CMK (cell line): ENCODE data around the gene DAB2IP.

Experiments used
- DNase-seq: peaks from one replicate; pipeline ENCODE4 v3.0.0-alpha.2; 2010; ENCODE audit warnings: low read depth

Gene DAB2IP

DNA sequence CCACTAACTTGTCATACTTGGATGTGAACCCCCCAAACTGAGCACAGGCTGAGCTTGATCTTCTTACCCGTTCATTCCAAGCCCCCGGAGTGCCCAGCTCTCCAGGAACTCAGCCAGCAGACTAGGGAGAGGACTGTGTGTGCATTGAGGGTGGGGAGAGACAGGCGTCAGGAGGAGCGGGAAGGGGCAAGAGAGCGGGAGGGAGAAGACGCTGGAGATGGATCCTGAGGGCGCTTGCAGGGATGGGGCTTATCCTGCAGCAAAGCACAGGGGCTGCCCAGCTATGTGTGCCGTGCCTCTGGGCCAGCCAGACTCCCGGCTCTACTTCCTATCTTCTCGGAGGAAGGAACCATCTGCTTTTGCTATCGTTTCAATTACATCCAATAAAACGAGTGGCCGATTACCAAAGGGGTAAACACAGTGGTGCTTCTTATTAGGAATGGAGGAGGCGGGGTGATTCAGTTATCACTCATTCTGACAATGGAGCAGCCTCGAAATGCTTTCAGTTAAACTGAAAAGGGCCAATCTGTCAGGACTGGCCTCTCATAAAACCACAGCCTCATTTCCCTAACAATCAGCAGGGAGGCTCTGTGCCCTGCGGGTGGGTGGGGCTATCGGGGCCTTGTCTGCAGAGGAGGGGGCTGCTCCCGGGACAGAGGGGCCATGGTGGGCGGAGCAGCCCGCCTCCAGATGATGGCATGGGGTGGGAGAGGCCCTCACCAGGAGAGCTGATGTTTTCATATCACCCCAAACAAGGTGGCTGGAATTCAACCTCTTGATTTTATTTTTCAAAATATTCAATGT is 168.2 kb downstream of the DAB2IP start:
- peak; percentile 31 for DNase-seq

DNA sequence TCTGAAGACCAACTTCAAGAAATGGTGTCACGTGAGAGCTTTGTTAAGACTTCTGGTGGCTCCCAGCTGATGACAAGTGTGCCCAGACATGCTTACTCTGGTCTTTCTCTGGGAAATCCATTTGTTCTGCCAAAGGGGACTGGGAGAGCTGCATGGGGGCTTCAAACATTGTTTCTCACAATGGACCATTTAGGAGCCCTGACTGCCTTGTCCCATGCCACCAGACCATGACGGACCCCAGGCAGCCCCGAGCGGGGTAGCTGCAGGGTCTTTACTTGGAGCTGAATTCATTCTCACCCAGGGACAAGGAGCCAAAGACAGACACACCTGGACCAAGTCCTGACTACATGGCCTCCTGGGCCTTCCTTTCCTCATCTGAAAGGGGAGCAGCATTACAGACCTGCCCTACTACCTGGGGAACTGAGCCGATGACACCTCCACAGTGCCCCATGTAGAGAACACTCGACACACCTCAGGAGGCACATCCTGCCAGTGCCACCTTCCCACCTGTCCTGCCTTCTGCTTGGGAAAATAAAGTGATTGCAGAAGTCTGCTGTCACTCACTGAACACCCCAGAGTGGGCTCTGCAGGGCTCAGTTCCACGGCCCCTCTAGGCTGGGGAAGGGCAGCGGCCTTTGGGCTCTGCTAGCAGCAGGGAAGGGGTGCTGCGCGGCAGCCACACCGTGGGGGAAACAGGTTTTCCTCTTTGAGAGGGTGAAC is 169.0 kb downstream of the DAB2IP start:
- DNase-seq: no peak

GRCh38 chr9:121821326-121821725 is 169.9 kb downstream of the DAB2IP start:
- no peak for DNase-seq

- no peak for DNase-seq
These were observed 171.0 kb downstream of the DAB2IP start for GRCh38 chr9:121822093-121823085.

- no peak for DNase-seq
These were observed 172.2 kb downstream of the DAB2IP start for GRCh38 chr9:121823451-121824169.

DNA sequence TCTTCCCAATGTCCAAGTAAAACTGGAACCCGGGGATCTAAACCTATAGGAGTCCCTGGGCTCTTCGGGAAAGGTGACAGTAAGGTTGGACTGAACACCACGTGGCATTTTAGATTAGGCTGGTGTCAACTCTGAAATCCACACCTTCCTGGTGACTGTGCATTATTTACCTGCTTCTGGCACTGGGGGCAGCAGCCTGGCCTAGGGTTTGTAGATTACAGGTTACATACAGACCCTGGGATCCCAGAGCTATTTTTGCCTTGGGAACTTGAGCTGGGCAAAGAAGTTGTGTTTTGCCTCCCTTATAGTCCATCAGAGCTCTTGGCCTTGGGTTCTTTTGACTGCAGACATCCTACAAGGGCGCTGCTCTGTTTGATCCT is 173.2 kb downstream of the DAB2IP start:
- DNase-seq: no peak

DNA sequence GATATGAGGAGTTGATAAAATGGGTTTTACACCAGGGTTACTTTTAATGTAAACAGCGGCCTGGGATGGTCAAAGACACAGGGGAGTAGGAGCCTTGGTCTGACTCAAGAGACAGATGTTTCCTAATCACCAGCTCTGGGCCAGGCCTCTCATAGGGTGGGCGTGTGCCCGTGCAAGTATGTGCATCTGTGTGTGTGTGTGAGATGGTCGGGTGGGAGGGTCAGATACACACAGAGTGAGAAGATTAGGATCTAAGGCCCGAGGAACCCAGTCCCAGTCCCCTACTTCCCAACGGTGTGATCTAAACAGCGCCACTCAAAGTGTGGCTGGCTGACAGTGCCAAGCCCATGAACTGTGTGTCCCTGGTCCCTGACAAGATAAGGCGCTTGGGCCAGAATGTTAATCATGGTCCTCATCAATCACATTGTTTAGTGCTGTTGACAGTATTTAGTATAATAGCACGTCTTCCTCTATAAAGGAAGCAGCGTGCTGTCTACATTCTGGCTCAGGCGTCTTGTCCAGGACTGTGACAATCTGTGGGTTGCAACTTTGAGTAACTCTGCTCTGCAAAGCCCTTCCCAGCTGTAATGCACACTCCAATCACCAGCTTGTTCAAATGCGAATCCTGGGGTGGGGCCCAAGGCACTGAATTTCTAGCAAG is 173.7 kb downstream of the DAB2IP start:
- peak; percentile 74 for DNase-seq

DNA sequence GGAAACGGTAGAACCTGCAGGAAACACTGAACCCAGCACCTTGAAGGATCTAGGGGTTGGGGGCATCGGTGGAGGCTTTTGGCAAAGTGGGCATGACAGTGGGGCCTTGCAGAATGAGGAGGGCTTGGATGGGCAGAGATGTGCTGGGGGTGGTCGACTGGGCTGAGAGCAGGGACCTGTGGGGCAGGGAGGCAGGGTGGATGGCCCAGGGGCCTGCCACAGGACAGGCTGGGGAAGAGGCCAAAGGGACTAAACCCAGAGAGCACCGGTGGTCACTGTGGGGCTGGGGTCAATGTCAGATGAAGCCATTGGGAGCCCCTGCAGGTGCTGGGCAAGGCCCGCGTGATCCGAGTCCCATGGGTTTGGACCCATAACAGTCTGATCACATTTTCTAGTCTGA is 175.3 kb downstream of the DAB2IP start:
- DNase-seq: no peak

GRCh38 chr9:121827251-121827967 is 176.0 kb downstream of the DAB2IP start:
- DNase-seq: no peak

GRCh38 chr9:121830441-121831140 is 179.2 kb downstream of the DAB2IP start:
- DNase-seq: no peak

- DNase-seq: no peak
These were observed 180.4 kb downstream of the DAB2IP start for GRCh38 chr9:121831869-121832268.

- no peak for DNase-seq
These were observed 181.6 kb downstream of the DAB2IP start for GRCh38 chr9:121833061-121833460.
